ENCODE results near the gene TBC1D22B. TPM values are rescaled to one million over a fixed set of nuclear protein-coding genes. Genes with fewer than 3 reads are reported as not detected.

TBC1D22B gene
- total and polyA plus RNA-seq, 2 experiments from 2014 or later: 9.1 to 19.9 TPM

- Mint-ChIP-seq H3K27ac (0 out of 2 replicates have a peak overlapping the region, but pooled peaks have one; percentile 22), H3K27me3 (ENCODE audit: insufficient read depth, low read depth, poor library complexity) (no peaks in the 10 kb centered on the region), H3K36me3 (ENCODE audit: low read depth) (peaks cover 4% of the 10 kb centered on the region; the same call in 1 of the 3 replicates), H3K9me3 (no peaks in the 10 kb centered on the region), H3K4me3 (no peak overlapping the region), H3K4me1 (no peaks in the 10 kb centered on the region)
- H3K4me3 ChIP-seq: no peak overlapping the region
- 0 out of 2 replicates have a peak, but pooled peaks cover 3% of the 10 kb centered on the region for H3F3A ChIP-seq (replicated peaks; ENCODE audit: low read depth)
- no peak overlapping the region for H3K27ac ChIP-seq (ENCODE audit: low read depth)
- H3K9me2 ChIP-seq (ENCODE audit: insufficient read depth): no peaks in the 10 kb centered on the region
- H2AFZ ChIP-seq: no peak overlapping the region
- DNase-seq (ENCODE audit: low spot score): no peak
- H3K4me1 ChIP-seq (ENCODE audit: insufficient read depth): no peaks in the 10 kb centered on the region
- TF ChIP-seq ZNF462 (CRISPR knock-in tag; IDR thresholded peaks at IDR 0.05): no peak
- TF ChIP-seq STAT1 (IDR thresholded peaks at IDR 0.05; ENCODE audit: unreplicated experiment): no peak
- TF ChIP-seq NANOG (IDR thresholded peaks at IDR 0.05; ENCODE audit: borderline replicate concordance): no peak
- no peak for TF ChIP-seq EZH2 (IDR thresholded peaks at IDR 0.05; ENCODE audit: low read depth, unreplicated experiment)
- no peak for TF ChIP-seq EZH2phosphoT487 (IDR thresholded peaks at IDR 0.05; ENCODE audit: unreplicated experiment)
- TF ChIP-seq POLR2AphosphoS5 (IDR thresholded peaks at IDR 0.05; ENCODE audit: low read depth): no peak
- no peak for TF ChIP-seq ETS1 (IDR thresholded peaks at IDR 0.05)
- no peak for TF ChIP-seq CREB1 (CRISPR knock-in tag; IDR thresholded peaks at IDR 0.05; ENCODE audit: low read depth)
- TF ChIP-seq JUNB (IDR thresholded peaks at IDR 0.05; ENCODE audit: unreplicated experiment): no peak
- no peak for TF ChIP-seq REST (IDR thresholded peaks at IDR 0.05; ENCODE audit: unreplicated experiment)
- no peak for TF ChIP-seq ZNF114 (CRISPR knock-in tag; IDR thresholded peaks at IDR 0.05)
- no peaks in the 10 kb centered on the region for H3K27me3 ChIP-seq (ENCODE audit: insufficient read depth)
- no peak for ATAC-seq
- no peaks in the 10 kb centered on the region for H3K79me2 ChIP-seq (replicated peaks; ENCODE audit: insufficient read depth)
- no peak overlapping the region for H3K4me2 ChIP-seq
- H3K36me3 ChIP-seq (ENCODE audit: insufficient read depth): no peaks in the 10 kb centered on the region; the same call in 1 of the 2 replicates
- peaks cover 3% of the 10 kb centered on the region for H4K20me1 ChIP-seq (replicated peaks; ENCODE audit: insufficient read depth)
These were observed 50.7 kb downstream of the TBC1D22B start for GRCh38 chr6:37308069-37308815.
